Measurements from ENCODE around the gene STMND1.

- no peak for TF ChIP-seq CTCF (IDR thresholded peaks at IDR 0.05)
- TF ChIP-seq POLR2A (IDR thresholded peaks at IDR 0.05) = no peak
Measured at GRCh38 chr6:17102258-17102870, 514 bp downstream of the STMND1 start.

Data from sigmoid colon (tissue), 3 donors.